22Rv1 (cell line): Measurements from ENCODE around the gene ELMOD1.

Experiments used
- H3K27ac ChIP-seq: fragments of 450-650 bp; 2 replicates; pipeline ENCODE4 v1.5.1; 2017
- ZFX ChIP-seq: fragments of 450-650 bp; IDR thresholded peaks from 2 replicates; pipeline ENCODE4 v1.6.1; 2017; ENCODE audit warnings: antibody characterized with exemption, borderline replicate concordance
- TF ChIP-seq, protein P1 (sequence below): fragments of 450-650 bp; IDR thresholded peaks from 2 replicates; pipeline ENCODE4 v1.5.1; 2017; ENCODE audit warnings: mild to moderate bottlenecking

ELMOD1 gene

DNA sequence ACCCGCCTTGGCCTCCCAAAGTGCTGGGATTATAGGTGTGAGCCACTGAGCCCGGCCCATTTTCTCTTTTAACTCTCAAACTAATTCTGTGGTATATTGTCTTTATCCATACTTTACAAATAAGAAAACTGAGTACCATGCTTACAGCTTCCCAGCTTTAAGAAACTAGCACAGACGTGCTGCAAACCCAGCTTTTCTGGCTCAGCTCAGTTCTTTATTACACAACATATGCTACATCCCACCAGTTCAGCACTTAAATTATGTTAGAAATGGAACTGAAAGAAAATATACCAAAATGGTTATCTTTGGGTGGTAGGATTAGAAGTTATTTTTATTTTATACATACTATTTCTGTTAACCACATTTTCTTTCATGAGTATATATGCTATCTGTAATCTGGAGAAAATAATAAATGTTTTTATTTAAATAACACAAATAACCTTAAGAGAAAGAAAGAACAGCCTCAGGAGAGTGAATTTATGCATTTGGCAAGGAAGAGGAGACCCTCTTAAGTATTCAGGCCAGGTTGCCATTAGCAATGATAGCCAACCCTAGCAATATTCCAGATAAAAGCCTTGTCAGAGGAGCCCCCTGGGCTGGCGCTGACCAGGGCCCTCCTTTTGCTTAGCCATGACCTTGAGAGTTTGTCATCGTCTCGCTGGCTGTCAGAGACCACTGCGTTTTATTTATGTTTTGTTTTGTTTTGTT, 87.1 kb downstream of the ELMOD1 start:
- no peak overlapping the region for H3K27ac ChIP-seq
- TF ChIP-seq ZFX: no peak
- TF ChIP-seq, protein P1, sequence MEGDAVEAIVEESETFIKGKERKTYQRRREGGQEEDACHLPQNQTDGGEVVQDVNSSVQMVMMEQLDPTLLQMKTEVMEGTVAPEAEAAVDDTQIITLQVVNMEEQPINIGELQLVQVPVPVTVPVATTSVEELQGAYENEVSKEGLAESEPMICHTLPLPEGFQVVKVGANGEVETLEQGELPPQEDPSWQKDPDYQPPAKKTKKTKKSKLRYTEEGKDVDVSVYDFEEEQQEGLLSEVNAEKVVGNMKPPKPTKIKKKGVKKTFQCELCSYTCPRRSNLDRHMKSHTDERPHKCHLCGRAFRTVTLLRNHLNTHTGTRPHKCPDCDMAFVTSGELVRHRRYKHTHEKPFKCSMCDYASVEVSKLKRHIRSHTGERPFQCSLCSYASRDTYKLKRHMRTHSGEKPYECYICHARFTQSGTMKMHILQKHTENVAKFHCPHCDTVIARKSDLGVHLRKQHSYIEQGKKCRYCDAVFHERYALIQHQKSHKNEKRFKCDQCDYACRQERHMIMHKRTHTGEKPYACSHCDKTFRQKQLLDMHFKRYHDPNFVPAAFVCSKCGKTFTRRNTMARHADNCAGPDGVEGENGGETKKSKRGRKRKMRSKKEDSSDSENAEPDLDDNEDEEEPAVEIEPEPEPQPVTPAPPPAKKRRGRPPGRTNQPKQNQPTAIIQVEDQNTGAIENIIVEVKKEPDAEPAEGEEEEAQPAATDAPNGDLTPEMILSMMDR: no peak

DNA sequence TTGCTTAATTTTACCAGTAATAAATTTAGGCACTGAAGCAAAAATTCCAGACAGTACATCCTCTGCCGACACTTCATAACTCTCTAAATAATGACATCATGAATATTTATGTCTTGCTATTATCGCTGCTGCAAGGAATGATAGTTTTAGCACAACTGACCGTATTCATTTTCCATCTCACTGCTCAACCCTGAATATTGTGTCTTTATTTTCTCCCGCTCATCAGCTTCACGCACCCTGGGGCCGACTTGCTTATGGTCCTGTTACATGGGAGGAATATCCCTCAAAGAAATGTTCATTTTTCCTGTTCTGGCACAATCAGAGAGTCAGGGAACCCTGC, 87.7 kb downstream of the ELMOD1 start:
- TF ChIP-seq, protein P1: no peak
- no peak for TF ChIP-seq ZFX
- no peak overlapping the region for H3K27ac ChIP-seq

DNA sequence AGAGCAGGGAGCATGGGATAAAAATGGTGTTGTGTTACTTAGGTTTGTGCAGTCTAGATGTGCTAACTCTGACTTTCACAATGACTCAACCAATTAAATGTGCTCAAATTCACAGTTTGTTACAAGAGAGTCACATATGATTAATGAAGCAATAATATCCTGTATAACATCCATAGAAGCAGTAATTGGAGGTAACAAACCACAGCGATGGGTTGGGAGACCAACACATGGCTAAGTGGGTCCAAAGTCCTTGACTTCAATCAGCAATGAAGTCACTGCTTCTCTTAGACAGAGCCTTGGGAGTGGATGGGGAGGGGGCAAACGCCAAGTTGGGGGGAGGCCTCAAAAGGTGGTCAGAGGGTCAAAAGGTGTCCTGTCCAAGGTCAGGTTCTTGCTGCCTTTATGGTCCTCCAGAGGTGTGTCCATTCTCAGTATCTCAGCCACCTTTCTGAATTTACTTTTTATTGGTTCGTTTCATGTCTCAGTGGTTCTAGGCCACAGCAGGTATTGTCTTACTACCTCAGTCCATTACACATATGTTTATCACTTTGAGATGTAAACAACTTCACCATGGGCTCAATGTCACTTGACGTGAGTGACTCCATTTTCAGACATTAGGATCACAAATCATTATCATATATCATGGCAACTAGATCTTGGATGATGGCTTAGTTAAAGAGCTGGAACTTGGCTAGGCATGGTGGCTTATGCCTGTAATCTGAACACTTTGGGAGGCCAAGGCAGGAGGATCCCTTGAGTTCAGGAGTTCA, 88.5 kb downstream of the ELMOD1 start:
- no peak overlapping the region for H3K27ac ChIP-seq
- TF ChIP-seq ZFX: no peak
- TF ChIP-seq, protein P1: no peak

DNA sequence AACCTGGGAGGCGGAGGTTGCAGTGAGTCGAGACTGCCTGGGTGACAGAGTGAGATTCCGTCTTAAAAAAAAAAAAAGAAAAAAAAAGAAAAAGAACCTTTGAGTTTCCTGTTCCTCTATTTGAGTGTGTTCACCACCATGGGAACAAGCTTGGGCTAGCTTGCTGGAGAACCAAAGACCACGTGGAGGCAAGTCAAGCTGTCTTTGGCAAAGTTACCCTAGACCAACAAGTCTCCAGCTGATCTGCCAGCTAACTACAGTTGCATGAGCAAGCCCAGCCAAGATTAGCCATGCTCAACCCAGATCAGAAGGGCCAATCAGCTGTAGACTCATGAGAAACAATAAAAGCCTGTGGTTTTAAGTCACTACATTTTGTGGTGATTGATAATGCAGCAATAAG, 91.2 kb downstream of the ELMOD1 start:
- no peak overlapping the region for H3K27ac ChIP-seq
- TF ChIP-seq, protein P1: no peak
- no peak for TF ChIP-seq ZFX

DNA sequence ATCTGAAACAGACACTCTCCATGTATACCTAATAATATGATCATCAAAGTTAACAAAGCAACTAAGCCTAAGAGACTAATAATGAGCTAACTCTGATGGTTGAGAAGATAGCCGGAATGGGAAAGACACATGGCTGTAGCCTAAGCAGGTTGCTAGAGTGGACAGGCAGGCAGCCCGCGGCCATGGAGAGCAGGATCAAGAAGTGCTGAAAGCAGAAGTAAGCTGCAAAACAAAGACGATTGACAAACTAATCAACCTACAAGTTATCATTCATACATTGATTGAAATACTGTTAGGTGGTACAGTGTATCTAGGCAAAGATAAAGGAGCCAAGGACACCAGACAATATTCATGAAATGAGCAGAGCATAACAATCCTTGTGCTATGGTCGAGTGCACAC, 91.6 kb downstream of the ELMOD1 start:
- no peak for TF ChIP-seq ZFX
- TF ChIP-seq, protein P1: no peak
- H3K27ac ChIP-seq: no peak overlapping the region

DNA sequence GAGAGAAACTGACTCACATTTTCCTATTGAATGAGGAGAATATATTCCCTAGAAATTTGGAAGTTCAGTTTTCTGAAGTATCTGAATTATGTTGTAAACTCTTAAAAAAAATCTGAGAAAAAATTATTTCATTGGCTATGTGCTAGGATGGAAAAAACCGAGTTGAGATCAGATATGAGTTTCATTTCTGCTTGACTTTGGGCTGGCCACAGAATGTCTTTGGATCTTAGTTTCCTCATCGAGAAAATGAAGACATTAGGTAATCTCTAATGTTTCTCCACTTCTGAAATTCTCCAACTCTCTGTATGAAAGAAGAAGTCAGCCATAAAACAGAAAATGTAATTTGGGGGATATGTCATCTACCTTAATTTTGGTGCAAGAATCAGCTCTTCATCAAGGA, 92.1 kb downstream of the ELMOD1 start:
- no peak overlapping the region for H3K27ac ChIP-seq
- TF ChIP-seq, protein P1: no peak
- no peak for TF ChIP-seq ZFX

DNA sequence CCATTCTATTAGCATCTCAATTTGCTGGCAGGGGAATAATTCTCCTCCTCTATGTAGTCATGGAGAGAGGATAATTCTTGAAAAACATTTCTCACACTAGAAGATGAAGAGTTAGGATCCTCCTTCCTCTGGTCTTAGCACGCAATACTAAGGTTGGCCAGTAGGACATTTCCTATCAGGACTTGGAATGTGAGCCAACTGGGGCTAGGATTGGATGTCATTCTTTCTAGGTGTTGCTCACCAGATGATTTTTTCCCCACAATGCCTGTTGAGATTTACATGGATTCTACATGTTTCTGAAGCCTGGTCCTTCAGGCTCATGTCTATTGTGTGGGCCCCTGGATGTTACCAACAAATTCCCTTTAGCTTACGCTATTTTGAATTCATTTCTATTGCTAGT, 92.9 kb downstream of the ELMOD1 start:
- TF ChIP-seq, protein P1: peak; percentile 54
- no peak for TF ChIP-seq ZFX
- H3K27ac ChIP-seq: no peak overlapping the region
